DMS114 treated with DMSO at 0.1 percent for 48 hours (cell line): ENCODE measurements around the gene SFRP4.
A peak's percentile ranks its signal among the peaks of the same experiment; 100 is the strongest.
"Not testable (repeated sequence)": the region's sequence is repeated elsewhere in the genome, so short reads cannot be mapped to it uniquely, and the experiment has no call there.

Experiments
- DNase-seq: peaks from one replicate; lab custom pipeline; 2025; ENCODE audit not compliant: unreplicated experiment; lab: John Stamatoyannopoulos, UW

The SFRP4 gene

GRCh38 chr7:37916673-37917660 lies at the start of gene SFRP4:
TSS of gene SFRP4 (minus strand) at chr7:37916817. CDS start at chr7:37916537, 280 bp downstream.
- peak; percentile 65 for DNase-seq

DNA sequence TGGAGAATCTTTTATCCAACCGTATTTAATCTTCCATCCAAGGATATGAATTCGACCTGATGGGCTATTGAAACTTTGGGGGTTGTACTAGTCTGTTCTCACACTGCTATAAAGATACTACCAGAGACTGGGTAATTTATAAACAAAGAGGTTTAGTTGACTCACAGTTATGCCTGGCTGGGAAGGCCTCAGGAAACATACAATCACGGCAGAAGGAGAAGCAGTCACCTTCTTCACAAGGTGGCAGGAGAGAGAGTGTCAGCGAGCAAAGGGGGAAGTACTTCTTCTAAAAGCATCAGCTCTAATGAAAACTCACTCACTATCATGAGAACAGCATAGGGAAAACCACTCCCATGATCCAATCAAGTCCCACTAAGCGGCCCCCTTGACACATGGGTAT lies 47.6 kb upstream of the SFRP4 start:
- no peak for DNase-seq

DNA sequence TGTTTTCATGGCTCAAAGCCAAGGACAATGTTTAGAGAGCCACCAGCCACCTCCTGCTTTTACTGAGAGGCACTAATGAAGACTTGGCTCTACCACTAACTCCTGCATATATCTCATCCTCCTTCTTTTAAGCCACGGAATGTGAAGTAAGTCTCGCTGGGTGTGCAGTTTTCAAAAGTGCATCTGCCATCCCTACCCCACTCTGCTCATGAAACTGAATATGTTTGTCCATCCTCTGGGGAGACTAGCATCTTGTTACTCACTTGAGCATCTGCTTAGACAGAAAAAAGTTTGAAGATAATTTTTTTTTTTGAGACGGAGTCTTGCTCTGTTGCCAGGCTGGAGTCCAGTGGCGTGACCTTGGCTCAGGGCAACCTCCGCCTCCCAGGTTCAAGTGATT lies 44.6 kb upstream of the SFRP4 start:
- DNase-seq = no peak

GRCh38 chr7:37960483-37960882 lies 43.9 kb upstream of the SFRP4 start:
- DNase-seq = no peak

- DNase-seq = no peak
These were observed 40.8 kb upstream of the SFRP4 start for GRCh38 chr7:37957221-37957970.

GRCh38 chr7:37956791-37957190 lies 40.2 kb upstream of the SFRP4 start:
- DNase-seq = no peak

DNA sequence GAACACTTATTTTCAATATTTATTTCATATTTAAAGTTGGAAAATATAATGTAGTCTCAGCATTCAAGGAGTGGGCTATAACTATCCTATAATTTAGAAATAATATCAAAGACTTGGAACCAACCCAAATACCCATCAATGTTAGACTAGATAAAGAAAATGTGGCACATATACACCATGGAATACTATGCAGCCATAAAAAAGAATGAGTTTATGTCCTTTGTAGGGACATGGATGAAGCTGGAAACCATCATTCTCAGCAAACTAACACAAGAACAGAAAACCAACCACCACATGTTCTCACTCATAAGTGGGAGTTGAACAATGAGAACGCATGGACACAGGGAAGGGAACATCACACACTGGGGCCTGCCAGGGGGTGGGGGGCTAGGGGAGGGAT lies 37.6 kb upstream of the SFRP4 start:
- DNase-seq = not testable (repeated sequence)

DNA sequence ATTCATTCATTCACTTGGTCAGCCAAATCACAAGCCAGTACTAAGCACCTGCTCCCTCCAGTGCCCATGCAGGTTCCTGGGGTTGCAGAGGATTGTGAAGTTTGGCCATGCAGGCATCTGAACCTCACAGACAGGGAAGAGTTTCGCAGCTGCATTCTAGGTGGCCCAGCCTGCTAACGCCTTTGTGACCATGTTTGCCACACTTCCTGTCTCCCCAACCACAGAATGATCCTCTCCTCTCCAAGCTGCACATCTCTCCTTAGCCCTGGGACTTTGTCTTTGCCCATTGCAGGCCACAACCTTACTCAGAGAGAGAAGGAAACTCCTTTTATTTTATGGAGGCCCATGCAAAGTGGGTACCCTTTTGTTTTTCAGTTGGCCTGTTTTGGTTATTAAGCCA lies 35.6 kb upstream of the SFRP4 start:
- no peak for DNase-seq

- no peak for DNase-seq
These were observed 31.3 kb upstream of the SFRP4 start for GRCh38 chr7:37947941-37948210.

GRCh38 chr7:37947138-37947940 lies 30.7 kb upstream of the SFRP4 start:
- DNase-seq = no peak

GRCh38 chr7:37945336-37945735 lies 28.7 kb upstream of the SFRP4 start:
- no peak for DNase-seq

DNA sequence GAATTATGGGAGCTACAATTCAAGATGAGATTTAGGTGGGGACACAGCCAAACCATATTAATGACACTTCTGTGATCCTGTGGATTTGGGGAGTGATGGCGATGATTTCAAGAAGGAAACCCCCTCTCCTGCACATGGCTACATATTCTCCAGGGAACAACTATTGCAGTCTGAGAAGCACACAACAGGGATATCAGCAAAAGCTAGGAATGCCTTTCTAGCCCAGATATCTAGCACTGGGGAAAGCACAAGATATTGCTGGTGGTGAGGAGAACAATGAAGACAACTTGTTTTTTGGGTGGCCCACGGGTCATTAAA lies 28.1 kb upstream of the SFRP4 start:
- DNase-seq = no peak

DNA sequence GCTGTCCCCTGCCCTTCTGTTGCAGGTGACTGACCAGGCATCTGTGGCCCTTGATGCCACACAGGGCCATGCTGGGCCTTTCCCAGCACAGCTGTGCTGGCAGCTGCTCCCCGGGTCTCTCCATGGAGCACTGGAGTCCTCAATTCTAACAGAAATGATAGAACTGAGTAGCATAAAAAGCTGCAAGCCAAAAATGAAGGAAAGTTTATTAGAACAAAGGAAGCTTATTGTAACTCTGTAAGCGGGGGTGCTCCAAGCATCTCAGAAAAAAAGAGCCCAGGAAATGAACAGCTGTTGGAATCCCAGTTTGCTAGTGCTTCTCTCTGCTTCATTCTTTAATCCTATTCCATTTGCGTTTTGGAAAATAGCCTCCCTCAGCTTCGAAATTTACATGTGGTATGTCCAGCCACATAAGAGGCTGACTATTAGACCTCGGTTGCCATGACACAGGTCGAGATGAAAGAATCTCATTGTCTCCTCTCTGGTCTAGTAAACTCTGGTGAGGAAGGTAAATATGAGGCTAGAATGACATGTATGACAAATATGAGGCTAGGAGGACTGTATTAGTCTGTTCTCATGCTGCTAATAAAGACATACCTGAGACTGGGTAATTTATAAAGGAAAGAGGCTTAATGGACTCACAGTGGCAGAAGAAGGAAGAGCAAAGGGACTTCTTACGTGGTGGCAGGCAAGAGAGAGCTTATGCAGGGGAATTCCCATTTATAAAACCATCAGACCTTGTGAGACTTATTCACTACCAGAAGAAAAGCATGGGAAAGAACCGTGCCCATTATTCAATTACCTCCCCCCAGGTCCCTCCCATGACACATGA lies 27.5 kb upstream of the SFRP4 start:
- DNase-seq = no peak

DNA sequence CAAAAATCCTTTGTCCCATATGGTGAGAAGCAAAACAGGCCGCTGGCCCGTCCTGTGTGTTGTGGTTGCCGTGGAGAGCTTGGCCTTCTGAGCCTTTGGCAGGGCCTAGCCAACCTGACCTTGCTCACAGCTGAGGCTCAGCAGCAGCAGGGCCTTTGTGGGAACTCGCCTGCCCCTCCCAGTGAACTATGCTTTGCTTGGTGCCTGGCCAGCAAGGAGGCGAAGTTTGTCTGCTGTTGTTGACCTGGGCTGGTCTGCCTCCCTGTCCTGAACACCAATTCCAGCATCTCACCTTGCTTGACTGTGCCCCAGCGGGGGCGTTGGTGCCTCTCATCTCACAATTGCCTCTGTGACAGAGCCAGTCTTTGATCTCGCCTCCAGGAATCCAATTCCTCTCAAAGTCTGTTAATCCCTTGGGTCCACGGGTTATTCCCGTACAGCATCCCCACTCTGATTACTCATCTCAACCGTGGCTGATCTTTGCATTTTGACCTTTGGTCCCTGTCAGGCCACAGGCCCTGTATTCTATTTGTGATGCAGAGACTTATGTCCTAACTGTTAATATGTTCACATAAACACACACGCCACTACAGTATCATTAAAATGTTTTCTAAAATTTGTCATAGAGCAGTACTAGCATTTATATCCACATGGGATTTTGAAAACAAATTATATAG lies 26.5 kb upstream of the SFRP4 start:
- DNase-seq = no peak

GRCh38 chr7:37933018-37933566 lies 16.5 kb upstream of the SFRP4 start:
- DNase-seq = no peak

DNA sequence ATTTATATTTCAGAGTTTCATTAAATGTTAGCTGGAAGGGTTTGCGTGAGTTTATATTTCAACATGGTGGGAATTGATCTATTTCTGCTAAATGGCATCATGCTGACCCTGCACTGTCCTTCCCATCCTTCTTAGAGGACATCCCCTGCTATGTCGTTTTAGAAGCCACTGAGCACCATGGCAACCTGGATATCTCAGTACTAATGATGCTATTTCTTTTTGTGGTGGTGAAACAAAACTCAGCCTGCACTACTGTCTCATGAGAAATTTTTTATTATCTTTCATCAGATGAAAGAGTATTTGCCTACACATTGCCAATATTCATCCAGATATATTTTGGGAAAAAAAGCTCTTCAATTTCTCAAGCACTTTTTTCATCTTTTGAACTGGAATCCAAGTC lies 15.9 kb upstream of the SFRP4 start:
- no peak for DNase-seq

GRCh38 chr7:37930226-37930948 lies 13.8 kb upstream of the SFRP4 start:
- DNase-seq = no peak

DNA sequence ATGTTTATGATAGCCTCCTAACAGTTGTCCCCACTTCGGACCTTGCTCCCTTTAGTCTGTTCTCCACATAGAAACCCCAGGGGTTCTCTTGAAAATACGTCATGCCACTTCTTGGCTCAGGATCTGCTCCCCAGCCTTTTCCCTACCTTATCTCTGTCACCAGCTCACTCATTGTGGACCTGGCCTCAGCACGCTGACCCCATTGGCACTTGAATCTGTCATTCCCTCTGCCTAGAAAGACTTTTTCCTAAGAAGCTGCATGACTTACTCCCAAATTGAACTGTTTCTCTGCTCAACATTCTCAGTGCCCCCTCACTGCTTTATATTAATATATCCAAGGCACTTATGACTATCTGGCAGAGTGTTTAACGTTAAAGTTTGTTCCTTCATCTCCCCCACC lies 12.3 kb upstream of the SFRP4 start:
- DNase-seq = no peak

DNA sequence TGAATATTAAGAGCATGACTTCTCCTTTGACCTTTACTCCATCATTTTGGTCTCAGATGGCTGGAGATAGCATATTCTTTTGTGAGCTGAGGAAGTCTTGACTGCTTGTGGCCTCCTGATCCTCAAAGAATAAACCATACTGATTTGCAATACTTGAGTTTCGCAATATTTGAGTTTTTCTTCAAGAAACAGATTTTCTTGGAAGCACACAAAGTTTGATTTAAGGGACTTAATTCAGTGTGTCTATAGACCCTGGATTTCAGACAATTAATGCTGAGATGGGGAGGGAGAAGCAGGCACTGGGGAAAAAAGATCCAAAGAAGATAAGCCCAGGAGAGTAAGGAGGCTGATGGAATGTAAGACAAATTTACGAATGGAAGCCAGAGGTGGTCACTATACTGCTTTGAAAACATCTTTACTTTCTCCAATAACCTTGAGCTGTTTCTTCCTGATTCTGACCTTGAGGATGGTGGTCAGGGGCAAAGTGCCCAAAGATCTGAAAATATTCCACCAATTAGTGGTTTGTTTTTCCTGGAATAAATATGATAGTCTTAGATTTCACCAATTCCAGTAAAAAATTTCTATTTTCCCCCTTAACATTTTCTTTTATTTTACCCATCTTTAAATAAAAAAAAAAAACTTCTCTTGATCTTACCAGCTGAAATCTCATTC lies 11.3 kb upstream of the SFRP4 start:
- no peak for DNase-seq
